NCI-H446 treated with DMSO at 0.1 percent for 48 hours (cell line): ENCODE data around the gene ZNF764.
A peak's percentile ranks its signal among the peaks of the same experiment; 100 is the strongest.
"Not testable (repeated sequence)": the region's sequence is repeated elsewhere in the genome, so short reads cannot be mapped to it uniquely, and the experiment has no call there.

Experiments
- DNase-seq: peaks from one replicate; lab custom pipeline; 2025; lab: John Stamatoyannopoulos, UW

The ZNF764 gene

DNA sequence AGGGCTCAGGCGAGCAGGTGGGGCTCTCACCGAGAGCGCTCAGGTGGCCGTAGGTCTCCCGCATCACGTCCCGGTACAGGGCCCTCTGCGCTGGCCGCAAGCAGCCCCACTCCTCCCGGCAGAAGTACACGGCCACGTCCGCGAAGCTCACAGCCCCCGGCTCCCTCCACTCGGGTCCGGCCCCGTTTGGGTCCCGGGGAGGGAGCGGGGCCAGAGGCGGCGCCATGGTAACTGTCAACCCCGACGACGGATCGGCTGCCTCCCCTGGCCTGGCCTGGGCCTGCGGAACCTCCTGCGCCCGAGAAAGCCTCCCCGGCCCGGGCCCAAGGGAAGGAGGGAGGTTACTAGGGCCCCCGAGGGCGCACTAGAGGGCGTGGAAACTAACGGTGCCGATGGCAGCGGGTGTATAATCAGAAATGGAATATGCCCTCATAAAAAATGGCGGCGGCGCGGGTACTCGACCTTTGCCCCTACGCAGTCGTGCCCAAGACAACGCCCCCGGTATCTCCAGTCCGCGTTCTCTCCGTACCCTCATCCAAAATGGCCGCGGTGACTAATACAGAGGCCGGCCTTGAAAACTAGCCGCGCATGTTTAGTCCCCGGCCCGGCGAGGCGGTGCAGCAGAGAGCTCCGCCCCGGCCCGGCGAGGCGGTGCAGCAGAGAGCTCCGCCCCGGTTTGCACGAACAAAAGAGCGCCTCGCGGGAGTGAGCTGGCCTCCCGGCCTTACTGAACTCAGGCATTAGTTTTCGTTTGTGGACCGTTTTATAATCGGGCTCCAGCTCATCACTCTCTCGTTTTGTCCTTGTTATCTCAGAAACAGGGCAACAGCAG, at the start of gene ZNF764:
ZNF764 (minus strand) TSS at position 418 of the 832 bp plus-strand sequence; CDS start at position 226, 192 bp downstream.
- DNase-seq = peak; percentile 92

DNA sequence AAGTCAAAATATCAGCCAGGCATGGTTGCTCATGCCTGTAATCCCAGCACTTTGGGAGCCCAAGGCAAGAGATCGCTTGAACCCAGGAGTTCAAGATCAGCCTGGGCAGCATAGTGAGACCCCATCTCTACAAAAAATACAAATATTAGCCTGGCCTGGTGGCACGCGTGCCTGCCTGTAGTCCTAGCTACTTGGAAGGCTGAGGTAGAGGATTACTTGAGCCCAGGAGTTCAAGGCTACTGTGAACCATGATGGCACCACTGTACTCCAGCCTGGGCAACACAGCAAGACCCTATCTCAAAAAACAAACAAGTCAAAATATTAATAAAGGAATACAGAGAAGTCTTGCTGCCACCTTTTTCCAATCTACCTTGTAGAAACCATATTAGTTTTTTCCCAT, 47.8 kb upstream of the ZNF764 start:
- DNase-seq = no peak

DNA sequence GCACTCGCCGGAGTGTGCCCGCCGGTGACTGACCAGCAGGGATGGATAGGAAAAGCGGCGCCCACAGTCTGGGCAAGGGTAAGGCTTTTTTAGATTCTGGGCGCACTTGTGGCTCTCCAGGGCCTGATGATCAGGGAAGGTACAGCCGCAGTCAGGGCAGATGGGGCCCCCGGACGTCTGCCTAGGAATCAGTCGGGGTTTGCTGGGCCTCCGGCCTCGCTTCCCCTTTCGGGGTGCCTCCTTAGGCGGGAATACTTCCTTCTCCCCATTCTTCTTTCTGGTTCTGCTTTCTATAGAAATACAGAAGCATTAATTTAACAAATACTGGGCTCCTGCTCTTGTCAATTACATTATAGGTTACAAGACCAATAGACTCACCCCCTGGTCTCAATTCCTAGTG, 47.0 kb upstream of the ZNF764 start:
- DNase-seq = no peak

DNA sequence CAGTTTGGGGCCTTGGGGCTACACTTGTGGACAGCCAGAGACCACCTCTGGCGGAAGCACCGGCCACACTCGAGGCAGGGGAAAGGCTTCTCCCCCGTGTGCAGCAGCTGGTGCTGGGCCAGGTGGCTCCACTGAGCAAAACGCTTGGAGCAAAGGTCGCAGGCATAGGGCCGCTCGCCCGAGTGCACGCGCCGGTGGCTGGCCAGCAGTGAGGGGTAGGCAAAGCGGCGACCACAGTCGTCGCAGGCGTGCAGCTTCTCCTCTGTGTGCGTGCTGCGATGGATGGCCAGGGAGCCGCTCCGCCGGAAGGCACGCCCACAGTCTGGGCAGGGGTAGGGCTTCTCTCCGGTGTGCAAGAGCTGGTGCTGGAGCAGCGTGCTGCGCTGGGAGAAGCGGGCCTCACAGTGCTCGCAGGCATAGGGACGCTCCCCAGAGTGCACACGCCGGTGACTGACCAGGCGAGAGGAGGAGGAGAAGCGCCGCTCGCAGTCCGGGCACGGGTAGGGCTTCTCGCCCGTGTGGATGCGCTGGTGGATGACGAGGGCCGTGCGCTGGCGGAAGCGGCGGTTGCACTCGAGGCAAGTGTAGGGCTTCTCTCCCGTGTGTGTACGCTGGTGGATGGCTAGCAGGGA, 46.3 kb upstream of the ZNF764 start:
- DNase-seq = no peak

DNA sequence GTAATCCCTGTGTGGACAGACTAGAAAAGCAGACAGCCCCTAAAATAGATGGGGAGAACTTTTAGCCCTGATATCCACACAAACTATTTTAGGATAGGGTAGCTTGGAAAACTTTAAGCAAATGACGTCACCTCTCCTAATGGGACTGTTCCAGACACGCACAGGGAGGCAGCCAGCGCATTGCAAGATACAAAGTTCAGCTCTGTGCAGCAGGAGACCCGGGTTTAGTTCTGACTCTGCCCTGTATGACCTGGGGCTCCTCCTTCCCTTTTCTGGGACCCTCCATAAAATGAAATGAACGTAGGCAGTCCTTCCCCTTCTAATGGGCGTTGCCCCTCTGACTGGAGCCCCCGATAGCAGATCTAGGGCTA, 45.8 kb upstream of the ZNF764 start:
- DNase-seq = no peak

DNA sequence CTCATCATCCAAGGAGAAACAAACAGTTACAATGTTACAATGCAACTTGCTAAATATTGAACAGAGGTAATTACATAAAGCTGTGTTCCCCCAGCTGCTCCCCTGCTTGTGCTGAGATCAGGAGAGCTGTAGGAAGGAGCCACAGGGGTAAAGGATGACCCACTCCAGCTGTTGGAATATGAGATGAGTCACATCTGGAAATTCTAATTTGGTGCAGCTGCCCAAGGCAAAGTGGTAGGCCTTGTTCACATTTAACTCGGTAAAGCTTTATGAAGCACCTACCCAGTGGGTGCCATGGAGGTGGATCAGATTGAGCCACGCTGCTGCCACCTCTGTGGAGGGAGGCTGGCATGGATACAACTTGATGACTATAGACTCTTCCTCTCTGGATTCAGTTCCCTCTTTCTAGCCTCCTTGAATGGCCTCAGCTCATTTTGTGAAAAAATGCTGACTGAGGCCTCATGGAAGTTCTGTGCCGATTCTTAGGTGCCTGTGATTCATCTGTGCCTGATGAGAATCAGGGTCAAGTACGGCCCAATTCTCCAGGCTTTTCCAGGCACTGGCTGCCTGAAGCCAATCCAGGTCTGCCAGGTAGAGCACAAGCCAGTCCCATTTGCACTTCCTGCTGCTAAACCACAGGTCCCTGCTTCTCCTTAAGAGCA, 44.6 kb upstream of the ZNF764 start:
- DNase-seq = no peak

DNA sequence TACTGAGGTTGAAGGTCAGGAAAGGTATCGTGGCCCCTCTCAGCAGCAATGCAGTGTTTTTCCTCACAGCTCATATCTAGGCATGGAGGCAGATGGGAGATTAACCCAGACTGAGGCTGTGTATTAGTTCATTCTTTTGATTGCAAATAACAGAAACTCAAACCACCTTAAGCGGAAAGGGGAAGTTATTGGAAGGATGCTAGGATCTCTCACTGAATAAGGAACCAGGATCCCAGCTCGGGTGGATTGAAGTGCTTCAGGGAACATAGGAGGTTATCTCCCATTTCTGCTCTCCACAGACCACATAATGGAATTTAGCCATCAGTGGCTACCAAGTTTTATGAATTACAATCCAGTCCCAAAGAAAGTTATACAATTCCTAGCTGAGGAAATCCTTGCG, 43.8 kb upstream of the ZNF764 start:
- no peak for DNase-seq

DNA sequence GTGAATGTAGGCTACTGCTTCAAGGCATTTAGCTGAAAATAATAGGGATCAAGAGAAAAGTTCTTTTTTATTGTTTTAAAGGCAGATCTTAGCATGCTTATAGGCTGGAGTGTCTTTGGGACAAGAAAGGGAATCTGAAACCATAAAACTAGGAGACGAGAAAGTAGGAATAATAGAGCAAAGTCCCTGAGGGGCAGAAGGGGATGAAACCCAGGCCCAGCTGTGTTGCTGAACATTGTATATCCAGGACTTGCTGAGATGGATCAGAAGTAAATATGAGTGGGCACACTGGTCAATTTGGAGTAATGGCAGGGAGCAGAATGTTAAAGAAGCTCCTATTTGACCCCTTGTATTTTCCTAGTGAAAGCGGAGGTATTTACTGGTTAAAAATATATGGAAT, 42.8 kb upstream of the ZNF764 start:
- no peak for DNase-seq

DNA sequence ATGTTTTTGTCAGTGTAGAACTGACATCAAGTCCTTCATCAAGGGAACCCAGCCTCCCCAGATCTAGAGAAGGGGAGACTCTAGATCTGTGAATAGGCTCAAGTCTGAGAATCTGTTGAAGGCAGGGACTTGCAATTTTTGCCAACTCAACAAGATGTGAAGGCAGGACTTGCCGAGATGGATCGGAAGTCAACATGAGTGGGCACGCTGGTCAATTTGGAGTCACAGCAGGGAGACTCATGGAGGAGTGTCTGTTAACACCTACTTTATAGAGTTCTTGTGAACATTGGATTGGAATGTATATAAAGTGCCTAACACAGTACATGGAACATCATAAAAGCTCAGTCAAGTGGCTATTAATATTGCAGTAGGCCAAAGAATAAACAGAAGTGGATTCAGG, 42.0 kb upstream of the ZNF764 start:
- DNase-seq = no peak

DNA sequence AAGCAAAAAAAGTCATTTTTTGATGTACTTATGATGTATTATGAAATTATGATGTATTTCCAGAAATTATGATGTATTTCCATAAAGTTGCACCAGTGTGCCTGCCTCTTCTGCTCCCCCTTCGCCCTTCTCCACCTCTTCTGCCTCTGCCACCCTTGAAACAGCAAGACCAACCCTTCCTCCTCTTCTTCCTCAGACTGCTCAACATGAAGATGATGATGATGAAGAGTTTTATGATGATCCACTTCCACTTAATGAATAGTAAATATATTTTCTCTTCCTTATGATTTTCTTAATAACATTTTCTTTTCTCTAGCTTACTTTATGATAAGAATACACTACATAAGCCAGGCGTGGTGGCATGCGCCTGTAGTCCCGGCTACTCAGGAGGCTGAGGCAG, 34.7 kb upstream of the ZNF764 start:
- DNase-seq = no peak

DNA sequence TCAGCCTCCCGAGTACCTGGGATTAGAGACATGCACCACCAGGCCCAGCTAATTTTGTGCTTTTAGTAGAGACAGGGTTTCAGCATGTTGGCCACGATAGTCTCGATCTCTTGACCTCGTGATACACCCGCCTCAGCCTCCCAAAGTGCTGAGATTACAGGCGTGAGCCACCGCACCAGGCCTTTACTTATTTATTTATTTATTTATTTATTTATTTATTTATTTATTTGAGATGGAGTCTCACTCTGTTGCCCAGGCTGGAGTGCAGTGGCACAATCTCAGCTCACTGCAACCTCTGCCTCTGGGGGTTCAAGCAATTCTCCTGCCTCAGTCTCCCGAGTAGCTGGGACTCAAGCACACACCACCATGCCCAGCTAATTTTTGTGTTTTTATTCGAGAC, 32.7 kb upstream of the ZNF764 start:
- DNase-seq = not testable (repeated sequence)

DNA sequence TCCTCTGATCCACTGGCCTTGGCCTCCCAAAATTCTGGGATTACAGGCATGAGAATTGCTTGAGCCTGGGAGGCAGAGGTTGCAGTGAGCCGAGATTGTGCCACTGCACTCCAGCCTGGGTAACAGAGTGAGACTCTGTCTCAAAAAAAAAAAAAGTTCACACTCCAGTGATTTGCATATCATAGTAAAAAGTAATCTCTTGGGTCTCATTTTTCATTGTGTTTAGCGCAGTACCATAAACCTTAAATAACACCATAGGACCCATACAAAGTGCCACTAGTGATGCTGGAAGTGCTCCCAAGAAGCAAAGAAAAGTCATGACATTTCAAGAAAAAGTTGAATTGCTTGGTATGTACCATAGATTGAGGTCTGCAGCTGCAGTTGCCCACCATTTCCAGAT, 31.4 kb upstream of the ZNF764 start:
- not testable (repeated sequence) for DNase-seq

DNA sequence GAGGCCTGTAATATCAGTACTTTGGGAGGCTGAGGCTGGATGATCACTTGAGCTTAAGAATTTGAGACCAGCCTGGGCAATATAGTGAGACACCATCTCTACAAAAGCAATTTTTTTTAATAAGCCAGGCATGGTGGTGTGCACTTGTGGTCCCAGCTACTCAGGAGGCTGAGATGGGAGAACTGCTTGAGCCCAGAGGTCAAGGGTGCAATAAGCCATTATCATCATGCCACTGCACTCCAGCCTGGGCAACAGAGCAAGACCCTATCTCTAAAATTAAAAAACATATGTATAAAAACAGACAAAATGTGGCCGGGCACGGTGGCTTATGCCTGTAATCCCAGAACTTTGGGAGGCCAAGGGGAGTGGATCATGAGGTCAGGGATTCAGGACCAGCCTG, 30.5 kb upstream of the ZNF764 start:
- DNase-seq = no peak

DNA sequence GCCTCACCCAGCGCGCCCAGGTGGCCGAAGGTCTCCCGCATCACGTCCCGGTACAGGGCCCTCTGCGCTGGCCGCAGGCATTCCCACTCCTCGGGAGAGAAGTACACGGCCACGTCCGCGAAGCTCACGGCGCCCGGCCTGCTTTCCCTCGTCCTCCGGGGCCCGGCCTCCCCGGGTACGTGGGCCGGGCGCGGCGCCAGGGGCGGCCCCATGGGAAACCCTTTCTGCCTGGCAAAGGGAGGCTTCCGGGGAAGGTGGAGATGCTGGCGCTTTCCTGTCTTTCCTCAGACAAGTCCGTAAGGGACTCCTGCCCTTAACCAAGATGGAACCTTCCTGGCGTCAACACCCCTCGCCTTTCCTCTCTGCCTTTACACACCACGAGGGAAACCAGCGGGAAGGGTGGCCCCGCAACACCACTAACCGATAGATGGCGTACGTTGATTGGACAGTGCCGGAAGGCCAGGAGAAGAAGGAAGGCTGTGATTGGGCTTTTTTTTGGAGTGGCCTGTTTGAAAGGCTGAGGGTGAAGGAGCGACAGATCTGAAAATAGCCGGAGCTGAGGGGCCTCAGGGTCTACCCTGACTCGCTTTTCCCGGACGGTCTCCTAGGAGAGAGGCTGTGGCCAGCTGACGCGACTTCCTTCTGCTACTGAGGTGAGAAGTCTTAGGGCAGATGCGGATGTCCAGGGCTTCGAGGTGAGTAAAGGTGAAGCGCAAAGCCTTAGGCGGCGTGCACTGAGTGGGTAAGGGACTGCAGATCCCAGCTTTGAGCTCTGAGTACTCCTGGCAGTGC, 27.4 kb upstream of the ZNF764 start, which contains the start of gene ZNF785:
ZNF785 (minus strand) TSS at position 298 of the 792 bp plus-strand sequence; CDS start at position 212, 86 bp downstream.
- DNase-seq = peak; percentile 98

DNA sequence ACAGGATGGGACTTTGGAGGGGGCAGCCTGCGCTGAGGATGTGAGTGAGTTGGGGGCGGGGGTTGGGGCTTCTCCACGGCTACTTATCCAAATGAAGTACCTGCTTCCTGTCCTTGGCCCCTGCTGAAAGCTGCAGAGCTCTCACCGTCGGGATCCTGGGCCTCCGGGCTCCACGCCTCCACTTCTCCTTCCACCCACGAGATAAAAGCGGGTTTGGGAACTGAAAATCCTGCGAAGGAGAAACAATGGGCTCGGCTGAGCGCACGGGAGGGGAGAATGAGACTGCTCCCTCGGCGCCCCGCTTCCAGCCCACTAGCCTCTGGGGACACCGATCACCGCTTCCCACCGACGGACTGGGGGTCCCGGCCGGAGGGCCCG, 26.8 kb upstream of the ZNF764 start:
- no peak for DNase-seq

DNA sequence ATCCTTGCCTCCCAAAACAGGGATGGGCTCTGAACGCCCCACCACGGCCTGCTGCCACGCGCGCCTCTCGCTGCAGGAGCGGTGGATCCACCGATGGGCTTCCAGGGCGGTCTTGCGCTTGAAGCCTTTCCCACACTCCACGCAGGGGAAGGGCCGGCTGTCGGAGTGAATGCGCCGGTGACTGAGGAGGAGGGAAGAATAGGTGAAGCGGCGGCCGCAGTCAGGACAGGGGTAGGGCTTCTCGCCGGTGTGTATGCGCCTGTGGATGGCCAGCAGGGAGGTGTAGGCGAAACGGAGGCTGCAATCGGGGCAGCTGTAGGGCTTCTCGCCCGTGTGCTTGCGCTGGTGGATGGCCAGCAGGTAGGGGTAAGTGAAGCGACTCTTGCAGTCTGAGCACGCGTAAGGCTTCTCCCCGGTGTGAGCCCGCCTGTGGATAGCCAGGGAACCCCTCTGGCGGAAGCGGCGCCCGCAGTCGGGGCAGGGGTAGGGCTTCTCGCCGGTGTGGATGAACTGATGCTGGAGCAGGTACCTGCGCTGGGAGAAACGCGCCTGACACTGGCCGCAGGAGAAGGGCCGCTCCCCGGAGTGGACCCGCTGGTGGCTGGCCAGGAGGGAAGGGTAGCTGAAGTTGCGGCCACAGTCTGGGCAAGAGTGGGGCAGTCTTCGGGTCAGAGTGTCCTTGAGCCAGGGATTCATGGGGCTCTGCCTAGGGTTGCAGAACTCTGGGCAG, 24.6 kb upstream of the ZNF764 start:
- no peak for DNase-seq

DNA sequence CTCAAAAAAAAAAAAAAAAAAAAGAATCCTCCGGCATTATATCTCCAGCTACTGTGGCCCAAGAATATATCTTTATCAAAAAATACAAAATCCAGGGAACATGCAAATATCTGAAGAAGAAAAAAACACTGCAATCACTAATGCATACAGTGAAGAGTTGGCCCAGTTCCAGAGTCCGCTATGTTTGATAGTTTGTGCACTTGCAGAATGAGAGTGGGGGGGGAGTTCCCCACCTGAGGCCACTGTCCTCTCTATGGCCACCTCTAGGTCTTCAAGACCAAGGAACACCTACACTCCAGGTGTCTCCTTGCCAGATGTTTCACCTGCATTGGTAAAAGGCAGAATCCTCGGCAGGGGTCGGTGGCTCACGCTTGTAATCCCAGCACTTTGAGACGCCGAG, 23.3 kb upstream of the ZNF764 start:
- DNase-seq = no peak

DNA sequence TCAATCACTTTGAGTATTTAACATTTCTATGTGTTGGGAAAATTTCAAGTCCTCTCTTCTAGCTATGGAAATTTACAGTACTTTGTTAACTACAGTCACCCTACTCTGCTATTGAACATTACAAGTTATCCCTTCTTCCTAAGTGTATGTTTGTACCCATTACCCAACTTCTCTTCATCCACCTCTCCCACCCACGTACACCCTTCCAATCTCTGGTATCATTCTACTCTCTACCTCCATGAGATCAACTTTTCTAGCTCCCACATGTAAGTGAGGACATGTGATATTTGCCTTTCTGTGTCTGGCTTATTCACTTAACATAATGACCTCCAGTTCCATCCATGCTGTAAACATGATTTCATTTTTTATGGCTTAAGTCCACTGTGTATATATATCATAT, 16.5 kb upstream of the ZNF764 start:
- no peak for DNase-seq

DNA sequence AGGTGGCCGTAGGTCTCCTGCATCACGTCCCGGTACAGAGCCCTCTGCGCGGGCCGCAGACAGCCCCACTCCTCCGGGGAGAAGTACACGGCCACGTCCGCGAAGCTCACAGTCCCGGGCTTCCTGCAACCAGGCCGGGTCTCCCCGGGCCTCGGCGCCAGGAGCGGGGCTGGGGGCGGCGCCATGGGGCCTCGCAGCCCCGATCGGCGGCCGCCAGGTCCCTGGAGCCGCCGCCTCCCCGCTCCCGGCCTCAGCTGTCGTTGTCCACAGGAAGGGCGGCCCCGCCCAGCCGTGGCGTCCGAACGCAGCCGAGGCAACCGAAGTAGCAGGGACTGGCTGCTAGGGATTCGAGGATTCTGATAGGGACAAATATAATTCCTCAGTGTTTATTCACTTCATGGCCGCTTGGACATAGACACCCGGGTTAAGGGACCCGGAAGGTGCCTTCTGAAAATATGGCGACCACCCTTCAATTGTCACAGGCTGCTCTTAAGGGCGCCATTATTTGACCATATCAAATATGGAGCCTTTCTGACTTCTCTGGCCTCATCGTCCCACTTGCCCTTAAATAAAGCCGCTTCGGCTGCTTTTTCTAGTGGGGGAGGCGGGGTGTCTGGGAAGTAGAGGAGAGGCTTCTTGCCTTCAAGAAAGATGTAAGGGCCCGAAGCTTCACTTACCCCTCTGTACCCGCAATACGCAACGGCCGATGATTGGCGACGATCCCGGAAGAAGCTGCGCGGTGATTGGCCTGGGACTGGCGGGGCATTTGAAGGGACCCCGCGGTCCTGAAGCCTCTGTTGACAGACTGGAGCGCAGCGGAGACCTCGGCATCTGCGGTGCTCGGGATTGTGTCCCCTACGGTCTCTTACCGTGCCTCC, 13.5 kb upstream of the ZNF764 start, which contains the start of gene ZNF688:
ZNF688 (minus strand) TSS at position 270 of the 878 bp plus-strand sequence; CDS start at position 185, 85 bp downstream.
- peak; percentile 92 for DNase-seq
